GM12874 (cell line): ENCODE data around the gene CSF3R.

Experiments
- TF ChIP-seq, protein P1 (sequence below): IDR thresholded peaks from 2 replicates; pipeline ENCODE4 v1.5.1; 2011; ENCODE audit warnings: low read depth, mild to moderate bottlenecking, control low read depth, low read length, moderate library complexity; ENCODE audit not compliant: insufficient read depth

CSF3R gene

DNA sequence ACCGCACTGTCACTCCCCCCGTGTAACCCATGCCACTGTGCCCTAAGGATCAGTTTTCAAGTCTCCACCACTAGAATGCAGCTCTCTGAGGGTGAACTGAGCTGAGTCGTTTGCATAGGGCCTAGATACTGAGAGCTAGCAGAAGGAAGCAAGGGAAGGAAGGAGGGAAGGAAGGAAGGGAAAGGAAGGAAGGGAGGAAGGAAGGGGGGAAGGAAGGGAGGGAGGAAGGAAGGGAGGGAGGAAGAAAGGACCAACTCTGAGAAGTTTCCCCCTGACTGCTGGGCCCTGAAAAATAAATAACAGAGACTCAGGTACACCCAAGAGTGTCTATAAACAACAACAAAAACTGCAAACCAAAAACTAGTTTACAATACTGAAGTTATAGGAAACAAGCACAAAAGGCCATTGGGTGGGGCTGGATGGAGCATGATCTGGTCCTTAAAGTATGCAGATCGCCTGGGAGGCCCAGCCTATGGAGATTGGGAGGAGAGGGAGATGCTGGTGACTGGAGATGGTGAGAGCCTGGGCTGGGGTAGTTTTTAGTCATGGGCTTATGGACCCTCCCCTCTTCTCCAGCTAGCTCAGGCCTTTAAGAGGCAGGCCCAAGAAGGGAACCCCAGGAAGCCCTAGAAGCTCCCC is 16.9 kb downstream of the CSF3R start:
- TF ChIP-seq, protein P1, sequence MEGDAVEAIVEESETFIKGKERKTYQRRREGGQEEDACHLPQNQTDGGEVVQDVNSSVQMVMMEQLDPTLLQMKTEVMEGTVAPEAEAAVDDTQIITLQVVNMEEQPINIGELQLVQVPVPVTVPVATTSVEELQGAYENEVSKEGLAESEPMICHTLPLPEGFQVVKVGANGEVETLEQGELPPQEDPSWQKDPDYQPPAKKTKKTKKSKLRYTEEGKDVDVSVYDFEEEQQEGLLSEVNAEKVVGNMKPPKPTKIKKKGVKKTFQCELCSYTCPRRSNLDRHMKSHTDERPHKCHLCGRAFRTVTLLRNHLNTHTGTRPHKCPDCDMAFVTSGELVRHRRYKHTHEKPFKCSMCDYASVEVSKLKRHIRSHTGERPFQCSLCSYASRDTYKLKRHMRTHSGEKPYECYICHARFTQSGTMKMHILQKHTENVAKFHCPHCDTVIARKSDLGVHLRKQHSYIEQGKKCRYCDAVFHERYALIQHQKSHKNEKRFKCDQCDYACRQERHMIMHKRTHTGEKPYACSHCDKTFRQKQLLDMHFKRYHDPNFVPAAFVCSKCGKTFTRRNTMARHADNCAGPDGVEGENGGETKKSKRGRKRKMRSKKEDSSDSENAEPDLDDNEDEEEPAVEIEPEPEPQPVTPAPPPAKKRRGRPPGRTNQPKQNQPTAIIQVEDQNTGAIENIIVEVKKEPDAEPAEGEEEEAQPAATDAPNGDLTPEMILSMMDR, result no peak

- TF ChIP-seq, protein P1, result no peak
Measured at GRCh38 chr1:36464605-36465393, 17.9 kb downstream of the CSF3R start.

- TF ChIP-seq, protein P1, result no peak
Measured at GRCh38 chr1:36463803-36464604, 18.7 kb downstream of the CSF3R start, which contains the start of gene MRPS15. MRPS15 (minus strand) TSS chr1:36464384; CDS start chr1:36464275, 109 bp downstream.

GRCh38 chr1:36463463-36463802 is 19.3 kb downstream of the CSF3R start:
- TF ChIP-seq, protein P1, result no peak

DNA sequence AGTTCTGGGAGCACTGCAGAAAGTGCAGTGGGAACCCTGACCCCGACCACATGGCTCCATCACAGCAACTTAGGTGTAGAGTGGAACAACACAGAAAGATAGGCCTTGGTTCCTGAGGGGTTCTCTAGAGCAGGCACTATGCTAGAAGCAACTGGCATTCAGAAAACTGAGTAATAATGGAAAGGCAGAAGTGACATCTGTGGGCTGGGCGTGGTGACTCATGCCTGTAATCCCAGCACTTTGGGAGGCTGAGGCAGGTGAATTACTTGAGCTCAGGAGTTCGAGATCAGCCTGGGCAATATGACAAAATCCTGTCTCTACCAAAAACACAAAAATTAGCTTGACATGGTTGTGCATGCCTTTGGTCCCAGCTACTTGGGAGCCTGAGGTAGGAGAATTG is 23.8 kb downstream of the CSF3R start:
- TF ChIP-seq, protein P1, result no peak

DNA sequence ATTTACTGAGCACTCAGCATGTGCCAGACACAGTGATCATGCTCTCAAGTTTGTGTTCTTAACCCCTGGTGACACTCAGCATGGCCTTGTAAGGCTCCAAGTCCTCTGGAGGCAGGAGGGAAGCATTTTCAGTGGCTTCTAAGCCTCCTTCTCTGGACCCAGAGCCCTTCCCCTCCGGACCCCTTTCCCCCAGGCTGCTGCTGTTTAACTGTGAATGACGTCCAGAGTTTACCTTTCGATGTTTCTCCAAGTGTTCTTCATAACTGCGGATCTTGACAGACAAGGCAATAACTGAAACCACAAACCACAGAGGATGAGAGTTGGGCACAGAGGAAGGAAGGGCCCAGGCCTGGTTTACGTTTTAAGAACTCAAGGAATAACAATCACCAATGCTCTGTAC is 25.0 kb downstream of the CSF3R start:
- TF ChIP-seq, protein P1, result no peak

DNA sequence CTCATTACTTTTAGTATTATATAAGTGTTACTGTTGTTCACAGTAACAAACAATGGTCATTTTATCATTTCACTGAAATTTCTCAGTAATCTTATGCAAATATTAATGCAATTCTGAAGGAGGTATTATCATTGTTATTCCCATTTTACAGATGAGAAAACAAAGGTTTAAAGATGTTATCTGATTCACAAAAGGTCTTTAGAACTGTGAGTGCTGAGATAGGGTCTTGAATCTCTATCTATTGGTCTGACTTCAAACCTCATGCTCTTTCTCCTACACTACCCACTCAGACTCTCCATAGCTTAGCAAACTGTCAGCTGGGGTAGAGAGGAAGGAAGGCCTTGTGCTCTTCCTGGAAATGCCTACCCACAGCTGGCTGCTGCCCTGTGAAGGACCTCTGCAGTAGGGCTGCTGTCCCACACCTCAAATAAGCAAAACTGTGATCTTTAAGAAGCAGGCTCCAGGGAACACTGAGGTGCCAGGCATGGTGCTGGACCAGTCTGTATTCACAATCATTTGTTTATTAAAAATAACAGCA is 26.3 kb downstream of the CSF3R start:
- TF ChIP-seq, protein P1, result no peak
